Transverse colon (tissue), 4 donors: ENCODE results near the gene PRPS1. TPM values are rescaled to one million over a fixed set of nuclear protein-coding genes. Genes with fewer than 3 reads are reported as not detected.

ENCODE experiments used
- DNase-seq: peaks from one replicate; pipeline ENCODE4 v3.0.0-alpha.2; 2019
- H3K27ac ChIP-seq, 4 donors: fragments of 200-600 bp; sonication (generic); 2 replicates each; pipeline ENCODE4 v1.5.1; 2016 to 2018; ENCODE audit warnings: inconsistent platforms in 4 of 4
- H3K27me3 ChIP-seq: fragments of 200-600 bp; sonication (generic); 2 replicates; pipeline ENCODE4 v1.5.1; 2017; ENCODE audit warnings: inconsistent platforms
- H3K36me3 ChIP-seq, 4 donors: fragments of 200-600 bp; sonication (generic); 2 replicates each; pipeline ENCODE4 v1.5.1; 2017 to 2019; ENCODE audit warnings: inconsistent platforms in 4 of 4
- H3K4me1 ChIP-seq, 4 donors: fragments of 200-600 bp; sonication (generic); 2 replicates each; pipeline ENCODE4 v1.5.1; 2017 to 2020; ENCODE audit warnings: inconsistent platforms in 4 of 4
- H3K4me3 ChIP-seq, 4 donors: fragments of 200-600 bp; sonication (generic); 1 replicate in 1 of 4; 2 replicates in 3 of 4; pipeline versions ENCODE4 v1.5.1 to v1.6.1; 2017 to 2019; ENCODE audit warnings: inconsistent platforms in 4 of 4
- H3K9me3 ChIP-seq, 2 donors: fragments of 200-600 bp; sonication (generic); 2 replicates each; pipeline ENCODE4 v1.5.1; 2017 to 2019; ENCODE audit warnings: inconsistent platforms in 2 of 2
- EP300 ChIP-seq: sonication (generic); formaldehyde crosslinking; IDR thresholded peaks from one replicate; pipeline ENCODE4 v1.6.1; 2017; ENCODE audit warnings: antibody characterized with exemption, low read depth
- POLR2A ChIP-seq: fragments of 450-650 bp; IDR thresholded peaks from one replicate; pipeline ENCODE4 v1.6.1; 2016; ENCODE audit warnings: antibody characterized with exemption, mild to moderate bottlenecking, moderate library complexity
- POLR2AphosphoS5 ChIP-seq, 3 donors: sonication (generic); formaldehyde crosslinking; IDR thresholded peaks; one replicate each; pipeline ENCODE4 v1.6.1; 2016; ENCODE audit warnings: antibody characterized with exemption in 3 of 3
- WGBS, 2 donors: methylation state at CpG; one replicate each; pipeline ENCODE4 v1.1.5; 2018; ENCODE audit warnings: low coverage in 1 of 2; 5-methylcytosine and 5-hydroxymethylcytosine counted together
- in situ Hi-C, 4 donors: fragments of 200-750 bp; cut with MboI; loops; one replicate each; pipeline versions ENCODE4 v1.15.0 to v1.15.1; 2017; ENCODE audit warnings: low sequenced_read_pairs in 3 of 4, low pct_ligation_motif_present in 1 of 4, low pct_unique_long_range_greater_than_20kb in 1 of 4
- intact Hi-C: fragments of 100-400 bp; cut with DNase I; formaldehyde crosslinking; loops from one replicate; pipeline ENCODE4 v1.15.1; 2023; ENCODE audit warnings: low total_unique reads
- total RNA-seq, 4 donors: library from RNA; depleted of rRNA; stranded (reverse); fragments of >200 nt; gene quantifications; one replicate each; pipeline ENCODE4 v1.1.0, GENCODE V29; 2016
- TF ChIP-seq, protein P1 (sequence below), 5 experiments: fragments of 200-600 bp in 3 of 5; fragments of 450-650 bp in 2 of 5; sonication (generic) in 3 of 5; IDR thresholded peaks; 1 replicate in 2 of 5; 2 replicates in 3 of 5; pipeline ENCODE4 v1.5.1; 2016 to 2017; ENCODE audit warnings: antibody characterized with exemption in 5 of 5, inconsistent platforms in 3 of 5, mild to moderate bottlenecking in 2 of 5, moderate library complexity in 1 of 5

PRPS1 gene
- total RNA-seq, 4 donors from 2014 or later = 1.5 to 16.5 (median 12.4) TPM

DNA sequence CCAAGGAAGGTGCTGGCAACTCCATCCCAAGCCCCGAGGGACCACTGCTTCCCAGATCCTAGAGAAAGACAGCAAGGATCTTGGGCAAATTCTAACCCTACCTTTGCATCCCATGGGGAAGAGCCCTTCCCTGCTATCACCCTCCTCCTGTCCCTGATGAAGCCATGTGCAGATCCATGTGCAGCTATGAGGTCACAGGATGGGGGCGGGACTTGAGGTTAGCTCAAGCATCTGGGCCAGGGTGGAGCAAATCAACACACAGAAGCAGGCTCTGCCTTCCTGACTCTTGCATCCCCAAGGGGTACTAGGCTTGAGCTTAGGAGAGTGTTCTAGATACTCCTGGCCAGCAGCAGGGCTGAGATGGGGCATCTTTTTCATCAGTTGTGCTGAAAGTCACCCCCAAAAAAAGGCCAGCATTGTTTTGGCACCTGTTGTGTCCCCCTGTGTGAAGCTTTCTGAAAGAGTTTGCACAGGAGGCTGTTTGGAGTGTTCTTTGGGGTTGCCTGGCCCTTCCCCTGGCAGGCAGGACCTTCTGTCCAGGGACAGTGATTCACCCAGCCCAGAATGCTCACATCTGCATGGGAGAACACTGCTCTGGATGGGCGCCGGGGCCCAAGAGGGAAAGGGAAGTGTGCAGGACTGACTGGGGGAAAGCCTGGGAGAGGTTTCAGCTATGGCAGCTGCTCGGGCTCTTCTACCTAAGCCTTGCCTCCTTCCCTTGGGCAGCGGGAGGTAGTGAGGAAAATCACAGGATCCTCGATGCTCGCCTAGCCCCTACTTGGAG is 50.8 kb downstream of the PRPS1 start:
- in situ Hi-C loops = loop anchor here in 1 of 4 donors (5.0 kb wide), 1 partner anchor 38 kb away; no protein-coding TSS in a partner anchor
- 71% methylated on average over 8 of the region's 8 CpGs; no CpG with 5 or more reads in 1 of the 2 donors for WGBS, 2 donors
- intact Hi-C loops = loop anchor here (5.0 kb wide), 1 partner anchor 38 kb away; no protein-coding TSS in a partner anchor
- no peaks in the 10 kb centered on the region for H3K27me3 ChIP-seq
- no peak overlapping the region for H3K4me3 ChIP-seq
- no peaks in the 10 kb centered on the region for H3K36me3 ChIP-seq
- no peaks in the 10 kb centered on the region for H3K9me3 ChIP-seq
- H3K4me1 ChIP-seq = peaks cover 6 to 40% (median 11%) of the 10 kb centered on the region in 4 donors
- peak overlapping the region; percentile 88 to 96 (median 92) for H3K27ac ChIP-seq
- peak; percentile 79 for DNase-seq
- TF ChIP-seq, protein P1, sequence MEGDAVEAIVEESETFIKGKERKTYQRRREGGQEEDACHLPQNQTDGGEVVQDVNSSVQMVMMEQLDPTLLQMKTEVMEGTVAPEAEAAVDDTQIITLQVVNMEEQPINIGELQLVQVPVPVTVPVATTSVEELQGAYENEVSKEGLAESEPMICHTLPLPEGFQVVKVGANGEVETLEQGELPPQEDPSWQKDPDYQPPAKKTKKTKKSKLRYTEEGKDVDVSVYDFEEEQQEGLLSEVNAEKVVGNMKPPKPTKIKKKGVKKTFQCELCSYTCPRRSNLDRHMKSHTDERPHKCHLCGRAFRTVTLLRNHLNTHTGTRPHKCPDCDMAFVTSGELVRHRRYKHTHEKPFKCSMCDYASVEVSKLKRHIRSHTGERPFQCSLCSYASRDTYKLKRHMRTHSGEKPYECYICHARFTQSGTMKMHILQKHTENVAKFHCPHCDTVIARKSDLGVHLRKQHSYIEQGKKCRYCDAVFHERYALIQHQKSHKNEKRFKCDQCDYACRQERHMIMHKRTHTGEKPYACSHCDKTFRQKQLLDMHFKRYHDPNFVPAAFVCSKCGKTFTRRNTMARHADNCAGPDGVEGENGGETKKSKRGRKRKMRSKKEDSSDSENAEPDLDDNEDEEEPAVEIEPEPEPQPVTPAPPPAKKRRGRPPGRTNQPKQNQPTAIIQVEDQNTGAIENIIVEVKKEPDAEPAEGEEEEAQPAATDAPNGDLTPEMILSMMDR (IDR thresholded peaks at IDR 0.05) = no peak
- TF ChIP-seq POLR2A = peak; percentile 36
- peak; percentile 58 to 64 (median 60) for TF ChIP-seq POLR2AphosphoS5 (IDR thresholded peaks at IDR 0.05)
- TF ChIP-seq EP300 = no peak

DNA sequence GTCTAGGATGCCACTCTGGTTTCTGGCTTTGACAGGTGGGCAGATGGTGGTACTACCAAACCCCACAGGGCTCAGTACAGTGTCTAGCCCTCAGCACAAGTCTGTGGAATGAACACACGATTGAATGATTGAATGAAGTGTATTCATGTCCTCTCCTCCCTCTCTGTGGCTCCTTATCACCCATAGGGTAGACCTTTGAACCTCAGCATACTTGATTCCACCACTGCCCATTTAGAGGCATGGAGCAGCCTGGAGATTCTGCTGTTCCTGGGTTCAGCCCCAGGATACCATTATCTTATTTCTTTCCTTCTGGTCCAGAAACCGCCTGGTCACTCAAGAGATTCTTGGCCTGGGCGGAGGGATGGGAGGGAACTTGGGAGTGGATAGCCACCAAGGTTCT is 53.9 kb downstream of the PRPS1 start:
- 82% methylated on average over 3 of the region's 3 CpGs; no CpG with 5 or more reads in 1 of the 2 donors for WGBS, 2 donors
- Histone ChIP-seq H3K27ac (peak overlapping the region in 3 of 4 donors; percentile 53 to 65 (median 63)), H3K4me1 (peaks cover 6 to 47% (median 9%) of the 10 kb centered on the region in 4 donors), H3K9me3 (no peaks in the 10 kb centered on the region), H3K36me3 (no peaks in the 10 kb centered on the region), H3K27me3 (no peaks in the 10 kb centered on the region), H3K4me3 (no peak overlapping the region)
- DNase-seq = no peak
- TF ChIP-seq POLR2AphosphoS5 (IDR thresholded peaks at IDR 0.05) (no peak), EP300 (no peak), POLR2A (no peak)
- TF ChIP-seq, protein P1 (IDR thresholded peaks at IDR 0.05) = no peak
- in situ Hi-C loops (no loop called here), intact Hi-C loops (no loop called here)

DNA sequence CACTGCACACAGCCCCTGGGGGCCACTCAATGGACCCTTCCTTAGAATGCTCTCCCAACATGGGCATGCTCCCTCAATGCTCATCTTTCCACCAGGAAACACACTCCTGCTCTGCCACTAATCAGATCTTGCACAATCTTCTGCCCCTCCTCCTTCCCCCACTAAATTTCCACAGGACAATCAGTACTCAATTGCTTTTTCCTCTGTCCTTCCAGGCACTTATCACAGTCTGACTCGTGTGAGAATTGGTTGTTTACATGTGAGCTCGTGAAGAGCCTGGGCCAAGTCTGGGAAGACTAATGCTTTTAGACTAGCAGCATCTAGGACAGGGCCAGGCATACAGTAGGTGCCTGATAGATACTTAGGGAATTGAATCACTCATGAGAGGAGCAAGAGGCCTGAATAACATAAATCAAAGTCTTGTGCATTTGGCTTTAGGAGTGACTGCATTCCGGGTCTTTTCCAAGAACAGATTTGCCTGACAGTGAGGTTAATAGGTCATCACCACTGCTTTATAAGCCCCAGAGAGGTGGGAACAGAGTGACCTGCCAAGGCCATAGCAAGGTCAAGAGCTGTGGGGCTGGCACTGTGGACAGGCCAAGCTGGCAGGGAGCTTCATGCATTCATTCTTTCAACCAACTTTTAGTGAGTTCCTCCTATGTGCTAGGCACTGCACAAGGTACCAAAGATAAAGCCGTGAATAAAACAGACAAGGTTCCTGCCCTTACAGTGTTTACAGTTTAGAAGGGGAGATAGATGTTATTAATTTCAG is 55.0 kb downstream of the PRPS1 start:
- intact Hi-C loops = no loop called here
- DNase-seq = peak; percentile 16
- in situ Hi-C loops = no loop called here

More for the DNA sequence above, 55.0 kb downstream of the PRPS1 start:
- TF ChIP-seq POLR2A (no peak), EP300 (peak; percentile 65), POLR2AphosphoS5 (IDR thresholded peaks at IDR 0.05) (peak; percentile 40 to 74 (median 54))
- TF ChIP-seq, protein P1 (IDR thresholded peaks at IDR 0.05) = no peak
- H3K27me3 ChIP-seq = no peaks in the 10 kb centered on the region
- 43% methylated on average over 4 of the region's 4 CpGs; no CpG with 5 or more reads in 1 of the 2 donors for whole genome bisulfite sequencing, 2 donors
- H3K36me3 ChIP-seq = no peaks in the 10 kb centered on the region
- no peak overlapping the region for H3K4me3 ChIP-seq
- H3K4me1 ChIP-seq = peaks cover 6 to 38% (median 7%) of the 10 kb centered on the region in 4 donors
- H3K9me3 ChIP-seq = no peaks in the 10 kb centered on the region
- peak overlapping the region; percentile 34 to 65 (median 58) for H3K27ac ChIP-seq
